Adrenal gland (tissue), 5 donors: ENCODE results near the gene MGAT5.

Experiments
- CTCF ChIP-seq, 6 experiments: fragments of 450-650 bp in 4 of 6; fragments of 200-600 bp in 2 of 6; sonication (generic) in 1 of 6; IDR thresholded peaks; 1 replicate in 5 of 6; 2 replicates in 1 of 6; pipeline versions ENCODE4 v1.5.1 to v1.8.0; 2016 to 2021; ENCODE audit warnings: antibody characterized with exemption in 6 of 6, mild to moderate bottlenecking in 2 of 6, moderate library complexity in 1 of 6
- POLR2A ChIP-seq, 2 donors: fragments of 450-650 bp; IDR thresholded peaks; one replicate each; pipeline ENCODE4 v1.6.1; 2017; ENCODE audit warnings: antibody characterized with exemption in 2 of 2, mild to moderate bottlenecking in 2 of 2, moderate library complexity in 1 of 2
- donor health status: DM: no; HTN: no; CAD: no.

GRCh38 chr2:134451347-134451630 is 197.4 kb downstream of the MGAT5 start:
- TF ChIP-seq CTCF (IDR thresholded peaks at IDR 0.05) (no peak), POLR2A (IDR thresholded peaks at IDR 0.05) (no peak)
